ENCODE measurements around the gene FAM222B.
"Not testable (repeated sequence)": the region's sequence is repeated elsewhere in the genome, so short reads cannot be mapped to it uniquely, and the experiment has no call there.

Gene FAM222B

GRCh38 chr17:28723159-28723835, 119.3 kb downstream of the FAM222B start:
- Histone ChIP-seq H3K4me3 (no peak overlapping the region), H3K27ac (no peak overlapping the region)
- TF ChIP-seq CTCF (IDR thresholded peaks at IDR 0.05), result no peak
- no peak for DNase-seq (ENCODE audit: low spot score)

- Histone ChIP-seq H3K4me3 (no peak overlapping the region), H3K27ac (no peak overlapping the region)
- TF ChIP-seq CTCF (IDR thresholded peaks at IDR 0.05), result no peak
- DNase-seq (ENCODE audit: low spot score), result no peak
Measured at GRCh38 chr17:28722417-28723158, 120.0 kb downstream of the FAM222B start.

GRCh38 chr17:28720997-28721329, 121.6 kb downstream of the FAM222B start:
- not testable (repeated sequence) for DNase-seq (ENCODE audit: low spot score)
- H3K4me3 ChIP-seq, result peak overlapping the region; percentile 96
- peak overlapping the region in 1 of 2 donors; percentile 88 for H3K27ac ChIP-seq

GRCh38 chr17:28720247-28720996, 122.2 kb downstream of the FAM222B start:
- Histone ChIP-seq H3K4me3 (peak overlapping the region; percentile 96), H3K27ac (peak overlapping the region; percentile 88 to 90)
- DNase-seq (ENCODE audit: low spot score), result no peak
- TF ChIP-seq CTCF (IDR thresholded peaks at IDR 0.05), result no peak

- H3K27ac ChIP-seq, result peak overlapping the region; percentile 90 to 94
- TF ChIP-seq CTCF (IDR thresholded peaks at IDR 0.05), result no peak
- no peak for DNase-seq (ENCODE audit: low spot score)
- peak overlapping the region; percentile 96 for H3K4me3 ChIP-seq
Measured at GRCh38 chr17:28719021-28719433, 123.6 kb downstream of the FAM222B start.

- TF ChIP-seq CTCF (IDR thresholded peaks at IDR 0.05), result no peak
- Histone ChIP-seq H3K4me3 (peak overlapping the region; percentile 96), H3K27ac (peak overlapping the region; percentile 90 to 94)
- peak; percentile 80 for DNase-seq (ENCODE audit: low spot score)
Measured at GRCh38 chr17:28718333-28719020, 124.1 kb downstream of the FAM222B start.

All from coronary artery (tissue), 2 donors.